GM23248 (cell line): ENCODE measurements around the gene PLCL2. TPM values are rescaled to one million over a fixed set of nuclear protein-coding genes. Genes with fewer than 3 reads are reported as not detected.
A peak's percentile ranks its signal among the peaks of the same experiment; 100 is the strongest.

Experiments
- DNase-seq: peaks from one replicate; pipeline ENCODE4 v3.0.0-alpha.2; 2015
- H2AFZ ChIP-seq: fragments of 200-600 bp; sonication (generic); 2 replicates; pipeline ENCODE4 v1.6.1; 2016; ENCODE audit warnings: antibody characterized with exemption
- H3F3A ChIP-seq: fragments of 200-600 bp; sonication (generic); 2 replicates; pipeline ENCODE4 v1.6.1; 2016; ENCODE audit warnings: mild to moderate bottlenecking, antibody characterized with exemption, mixed run types; ENCODE audit not compliant: insufficient read depth
- H3K27ac ChIP-seq: fragments of 200-600 bp; sonication (generic); 2 replicates; pipeline ENCODE4 v1.5.1; 2016; ENCODE audit warnings: mild to moderate bottlenecking
- H3K27me3 ChIP-seq: fragments of 200-600 bp; sonication (generic); replicated peaks from 2 replicates; pipeline ENCODE4 v1.6.1; 2016; ENCODE audit warnings: mild to moderate bottlenecking; ENCODE audit not compliant: insufficient read depth
- H3K36me3 ChIP-seq: fragments of 200-600 bp; sonication (generic); 2 replicates; pipeline ENCODE4 v1.6.1; 2016; ENCODE audit warnings: low read depth, mild to moderate bottlenecking
- H3K4me1 ChIP-seq: fragments of 200-600 bp; sonication (generic); 2 replicates; pipeline ENCODE4 v1.6.1; 2016; ENCODE audit warnings: mild to moderate bottlenecking; ENCODE audit not compliant: insufficient read depth
- H3K4me2 ChIP-seq: fragments of 200-600 bp; sonication (generic); one replicate; pipeline ENCODE4 v1.6.1; 2016; ENCODE audit warnings: mild to moderate bottlenecking; ENCODE audit not compliant: unreplicated experiment
- H3K4me3 ChIP-seq: fragments of 200-600 bp; sonication (generic); 2 replicates; pipeline ENCODE4 v1.5.1; 2016; ENCODE audit warnings: mild to moderate bottlenecking
- H3K79me2 ChIP-seq: fragments of 200-600 bp; sonication (generic); 2 replicates; pipeline ENCODE4 v1.6.1; 2016; ENCODE audit warnings: mild to moderate bottlenecking; ENCODE audit not compliant: insufficient read depth
- H3K9ac ChIP-seq: fragments of 200-600 bp; sonication (generic); 2 replicates; pipeline ENCODE4 v1.6.1; 2016; ENCODE audit warnings: mild to moderate bottlenecking
- H3K9me2 ChIP-seq: fragments of 200-600 bp; sonication (generic); 2 replicates; pipeline ENCODE4 v1.6.1; 2016; ENCODE audit warnings: mixed run types, mild to moderate bottlenecking, moderate library complexity; ENCODE audit not compliant: insufficient read depth
- H3K9me3 ChIP-seq: fragments of 200-600 bp; sonication (generic); one replicate; pipeline ENCODE4 v1.6.1; 2017; ENCODE audit warnings: low read depth
- H4K20me1 ChIP-seq: fragments of 200-600 bp; sonication (generic); 2 replicates; pipeline ENCODE4 v1.6.0; 2016; ENCODE audit not compliant: insufficient read depth
- EZH2 ChIP-seq: fragments of 200-600 bp; sonication (generic); IDR thresholded peaks from 2 replicates; pipeline ENCODE4 v1.6.1; 2018; ENCODE audit warnings: antibody characterized with exemption, mild to moderate bottlenecking; ENCODE audit not compliant: insufficient read depth, poor library complexity, severe bottlenecking
- EZH2phosphoT487 ChIP-seq: fragments of 200-600 bp; sonication (generic); IDR thresholded peaks from 2 replicates; pipeline ENCODE4 v1.6.1; 2018; ENCODE audit warnings: antibody characterized with exemption, moderate library complexity, mild to moderate bottlenecking, low read depth; ENCODE audit not compliant: insufficient read depth
- WGBS, 2 experiments: methylation state at CpG; one replicate each; pipeline ENCODE4 v1.1.6; 2015 to 2017; ENCODE audit warnings: low lambda C conversion rate in 2 of 2, low coverage in 1 of 2; ENCODE audit errors: missing lambda C conversion rate in 2 of 2; 5-methylcytosine and 5-hydroxymethylcytosine counted together
- in situ Hi-C: fragments of 300-500 bp; cut with MboI; formaldehyde crosslinking; loops from 2 replicates; pipeline ENCODE4 v1.15.0; 2020
- polyA plus RNA-seq: library from polyadenylated mRNA; unstranded; fragments of >200 nt; fragmentation: Nextera tagmentation; extraction: Ambion mirVana; gene quantifications from 2 replicates; pipeline ENCODE4 v1.2.1, GENCODE V29; 2016
- total RNA-seq: library from RNA; depleted of rRNA; stranded (reverse); fragments of >200 nt; shearing (Covaris generic); gene quantifications from 2 replicates; pipeline ENCODE4 v1.2.3, GENCODE V29; 2014

The PLCL2 gene
- total and polyA plus RNA-seq, 2 experiments from 2014 or later: 1.4 to 5.1 TPM

DNA sequence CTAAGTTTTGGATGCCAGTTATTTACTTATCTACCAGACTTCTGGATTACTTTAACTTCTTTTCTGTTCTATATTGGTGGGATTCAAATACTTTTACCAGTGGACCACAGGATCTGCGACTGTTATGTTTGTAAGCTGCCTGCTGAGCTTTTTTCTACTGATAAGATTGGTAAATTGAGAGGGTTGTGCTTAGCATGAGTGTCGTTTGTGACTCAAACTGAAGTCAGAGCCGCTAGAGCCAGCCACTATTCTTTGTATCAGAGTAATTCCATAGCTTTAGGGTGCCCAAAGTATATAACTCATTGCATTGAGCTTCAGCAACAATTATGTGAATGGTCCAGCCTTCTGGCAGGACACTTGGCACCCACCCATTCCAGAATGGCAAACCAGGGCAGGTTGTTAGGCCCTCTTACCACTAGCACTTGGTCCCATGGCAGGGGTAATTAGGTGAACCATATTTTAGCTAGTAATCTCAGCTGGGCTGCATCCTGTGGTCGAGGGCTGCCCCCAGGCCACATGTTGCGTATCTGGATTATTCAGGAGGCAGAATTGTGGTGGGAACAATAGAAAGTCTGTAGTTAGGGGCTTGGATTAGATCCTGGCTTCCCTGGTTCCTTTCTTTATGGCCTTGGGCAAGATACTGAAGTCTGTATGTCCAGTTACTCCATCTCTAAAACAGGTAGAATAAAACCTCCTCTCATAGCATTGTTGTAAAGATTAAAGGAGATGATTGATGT, 6.0 kb downstream of the PLCL2 start:
- no peaks in the 10 kb centered on the region for H3K36me3 ChIP-seq
- in situ Hi-C loops: no loop called here
- peak; percentile 53 for DNase-seq
- no peaks in the 10 kb centered on the region for H3K9me3 ChIP-seq
- H3F3A ChIP-seq: peaks cover 13% of the 10 kb centered on the region; the same call in 1 of the 2 replicates
- H3K79me2 ChIP-seq: peaks cover 56% of the 10 kb centered on the region
- H3K4me1 ChIP-seq: peaks cover 10% of the 10 kb centered on the region
- 69 to 73% methylated on average over 5 of the region's 5 CpGs for WGBS, 2 experiments
- H3K27ac ChIP-seq: no peak overlapping the region
- H3K9ac ChIP-seq: no peak overlapping the region
- no peaks in the 10 kb centered on the region for H3K9me2 ChIP-seq
- H3K4me3 ChIP-seq: no peak overlapping the region
- no peaks in the 10 kb centered on the region for H4K20me1 ChIP-seq
- TF ChIP-seq EZH2phosphoT487: no peak
- no peak for TF ChIP-seq EZH2
- H2AFZ ChIP-seq: no peak overlapping the region
- no peak overlapping the region for H3K4me2 ChIP-seq
- no peaks in the 10 kb centered on the region for H3K27me3 ChIP-seq

DNA sequence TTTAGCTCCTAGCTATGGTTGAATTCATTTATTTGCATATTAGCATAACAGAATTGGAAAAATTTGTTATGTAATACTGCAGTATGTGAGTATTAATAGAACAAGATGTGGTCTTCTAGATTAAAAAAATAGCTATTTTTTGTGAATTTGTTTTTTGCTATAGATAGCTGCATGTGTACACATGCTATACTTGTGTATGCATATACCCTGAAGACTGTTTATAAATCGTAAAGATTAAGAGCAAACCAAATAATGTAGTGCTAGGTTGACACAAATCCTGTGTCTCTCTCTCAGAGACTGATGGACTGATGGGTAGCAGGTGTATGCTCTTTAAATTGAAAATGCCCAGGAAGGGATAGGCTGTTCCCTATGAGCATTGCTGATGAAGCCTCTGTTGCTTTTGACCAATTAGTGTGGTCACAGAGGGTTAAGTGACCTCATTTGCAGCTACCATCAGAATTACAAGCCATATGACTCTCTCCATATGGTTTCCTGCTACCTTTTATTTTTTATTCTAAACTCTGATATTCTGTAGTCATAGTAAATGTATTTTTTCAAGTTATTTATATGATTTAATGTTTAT, 9.0 kb downstream of the PLCL2 start:
- Histone ChIP-seq H3K4me1 (no peaks in the 10 kb centered on the region), H3K9me3 (no peaks in the 10 kb centered on the region), H3K79me2 (peaks cover 38% of the 10 kb centered on the region), H3K27me3 (no peaks in the 10 kb centered on the region), H4K20me1 (no peaks in the 10 kb centered on the region), H3K9me2 (no peaks in the 10 kb centered on the region), H3K4me3 (no peak overlapping the region), H3F3A (no peaks in the 10 kb centered on the region), H3K4me2 (no peak overlapping the region), H3K27ac (no peak overlapping the region), H3K36me3 (no peaks in the 10 kb centered on the region), H2AFZ (no peak overlapping the region), H3K9ac (no peak overlapping the region)
- DNase-seq: no peak
- in situ Hi-C loops: no loop called here
- TF ChIP-seq EZH2phosphoT487 (no peak), EZH2 (no peak)
- 83 to 92% methylated on average over 1 of the region's 1 CpG for WGBS, 2 experiments

DNA sequence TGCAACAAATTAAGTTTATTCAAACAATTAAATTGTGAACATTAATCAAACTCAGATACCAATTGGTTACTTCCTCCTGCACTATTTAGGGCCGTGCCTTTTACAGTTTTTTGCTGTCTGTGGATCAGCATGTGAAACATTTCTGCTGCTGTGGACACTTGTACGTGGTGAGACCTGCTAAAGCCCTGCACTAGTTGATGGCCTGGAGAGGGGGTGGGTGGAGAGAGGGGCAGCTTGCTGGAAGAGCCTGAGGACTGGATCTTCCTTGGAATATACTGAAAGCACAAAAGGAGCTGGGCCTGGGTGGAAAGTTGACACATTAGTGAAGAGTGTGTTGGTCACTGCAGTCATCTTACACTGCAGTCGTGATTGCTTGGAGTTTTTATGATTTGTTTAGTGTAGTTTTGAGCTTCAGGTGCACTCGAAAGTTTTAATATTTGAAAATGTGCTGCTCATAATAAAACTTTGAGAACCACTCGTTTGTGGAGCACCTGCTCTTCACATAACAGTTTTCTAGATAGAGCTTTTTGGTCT, 11.4 kb downstream of the PLCL2 start:
- WGBS, 2 experiments: 78 to 86% methylated on average over 5 of the region's 5 CpGs
- no peaks in the 10 kb centered on the region for H4K20me1 ChIP-seq
- H3K4me1 ChIP-seq: no peaks in the 10 kb centered on the region
- H3K27me3 ChIP-seq: no peaks in the 10 kb centered on the region
- TF ChIP-seq EZH2: no peak
- TF ChIP-seq EZH2phosphoT487: no peak
- peaks cover 33% of the 10 kb centered on the region for H3K79me2 ChIP-seq
- H3K9me3 ChIP-seq: no peaks in the 10 kb centered on the region
- H3K4me2 ChIP-seq: no peak overlapping the region
- H3K9me2 ChIP-seq: no peaks in the 10 kb centered on the region
- no peak for DNase-seq
- H3K27ac ChIP-seq: no peak overlapping the region
- in situ Hi-C loops: no loop called here
- H2AFZ ChIP-seq: no peak overlapping the region
- no peaks in the 10 kb centered on the region for H3K36me3 ChIP-seq
- H3F3A ChIP-seq: no peaks in the 10 kb centered on the region
- no peak overlapping the region for H3K9ac ChIP-seq
- H3K4me3 ChIP-seq: no peak overlapping the region

DNA sequence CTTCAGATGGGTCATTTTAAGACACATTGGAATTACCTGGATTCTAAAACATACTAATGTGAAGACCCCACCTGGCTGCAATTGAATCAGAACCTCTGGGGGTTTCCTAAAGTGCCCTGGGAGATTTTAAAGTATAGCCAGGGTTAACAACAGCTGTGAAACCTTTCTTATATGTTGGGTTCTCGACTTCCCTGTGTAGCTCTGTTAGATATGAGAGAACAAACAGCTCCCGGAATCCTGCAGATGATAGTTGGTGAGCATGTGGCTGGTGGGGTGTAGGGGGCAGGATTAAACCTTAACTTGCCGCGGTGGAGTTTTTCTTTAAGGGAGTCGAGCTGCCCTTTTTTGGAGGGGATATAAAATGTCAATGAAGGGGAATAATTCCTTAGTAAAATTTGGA, 12.1 kb downstream of the PLCL2 start:
- no peaks in the 10 kb centered on the region for H3F3A ChIP-seq
- no peaks in the 10 kb centered on the region for H3K27me3 ChIP-seq
- 92 to 99% methylated on average over 5 of the region's 5 CpGs for WGBS, 2 experiments
- no peak for TF ChIP-seq EZH2phosphoT487
- no peak for TF ChIP-seq EZH2
- H4K20me1 ChIP-seq: no peaks in the 10 kb centered on the region
- H3K27ac ChIP-seq: no peak overlapping the region
- peaks cover 33% of the 10 kb centered on the region for H3K79me2 ChIP-seq
- H3K4me1 ChIP-seq: no peaks in the 10 kb centered on the region
- H3K4me2 ChIP-seq: no peak overlapping the region
- H3K4me3 ChIP-seq: no peak overlapping the region
- no peak overlapping the region for H3K9ac ChIP-seq
- no peaks in the 10 kb centered on the region for H3K9me3 ChIP-seq
- H3K36me3 ChIP-seq: no peaks in the 10 kb centered on the region
- no peak for DNase-seq
- no peak overlapping the region for H2AFZ ChIP-seq
- H3K9me2 ChIP-seq: no peaks in the 10 kb centered on the region
- in situ Hi-C loops: no loop called here
